Esophagus mucosa (tissue), 1 donor: ENCODE results near the gene ABLIM3. TPM values are rescaled to one million over a fixed set of nuclear protein-coding genes. Genes with fewer than 3 reads are reported as not detected.

Experiments used
- ATAC-seq: fragments of 200-7000 bp; cut with Tn5 transposase; one replicate; pipeline ENCODE4 v1.9.1; 2020
- total RNA-seq: library from RNA; stranded (reverse); gene quantifications from one replicate; pipeline ENCODE4 v1.2.4, GENCODE V29; 2023
- donor health status: DM: yes; HTN: yes; CAD: no.

Gene ABLIM3
- total RNA-seq = 22.4 TPM

DNA sequence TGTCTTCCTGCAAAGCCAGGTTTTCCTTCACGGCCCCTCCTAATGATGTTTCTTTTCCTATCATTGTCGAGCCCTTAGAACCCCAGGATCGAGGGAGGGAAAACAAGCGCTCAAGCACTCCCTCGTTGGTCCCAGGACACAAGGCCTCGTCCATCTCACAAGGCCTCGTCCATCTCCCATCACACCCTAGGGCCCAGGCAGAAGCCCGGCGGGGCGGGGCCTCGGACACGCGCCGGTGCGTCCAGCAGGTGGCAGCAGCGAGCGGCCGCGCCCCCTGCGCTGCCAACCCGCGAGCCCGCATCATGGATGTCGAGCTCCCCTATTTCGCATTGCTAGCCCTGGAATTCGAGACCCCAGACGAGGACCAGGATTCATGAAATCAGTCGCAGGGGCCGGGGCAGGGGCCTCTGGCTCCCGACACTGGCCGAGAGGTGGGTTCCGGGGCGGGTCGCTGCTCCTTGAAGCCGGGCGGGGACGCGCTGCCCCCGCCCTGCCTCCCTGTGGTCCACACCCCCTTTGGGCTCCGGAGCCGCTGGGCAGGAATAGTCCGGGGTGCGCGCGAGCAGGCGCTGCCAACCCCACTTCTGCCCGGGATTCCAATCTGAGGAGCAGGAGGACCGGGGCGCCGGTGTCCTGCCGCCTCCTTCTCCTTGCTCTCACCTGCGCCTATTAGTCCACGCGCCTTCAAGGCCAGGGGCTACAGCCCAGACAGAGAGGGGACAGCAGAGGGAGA lies at the start of gene ABLIM3:
Gene ABLIM3 (plus strand): TSS at position 270 of the 733 bp plus-strand sequence. CDS start 603 bp downstream, outside the sequence.
- peak; percentile 87 for ATAC-seq

DNA sequence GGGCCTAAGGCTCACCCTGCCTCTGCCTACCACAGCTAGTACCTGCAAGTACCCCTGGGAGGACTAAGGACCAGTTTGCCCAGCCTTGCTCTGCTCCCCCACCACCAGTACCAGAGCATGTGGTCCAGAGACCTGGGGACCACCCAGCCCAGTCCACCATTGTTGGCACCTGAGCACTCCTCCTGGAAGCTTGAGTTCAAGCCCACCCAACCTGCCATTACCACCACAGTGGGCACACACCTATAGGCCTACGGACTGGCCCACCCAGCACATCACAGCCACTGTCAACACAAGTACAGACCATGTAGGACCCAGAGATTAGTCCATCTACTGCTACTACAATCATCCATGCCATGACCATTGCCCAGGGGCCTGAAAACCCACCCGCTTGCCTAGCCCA lies 47.7 kb upstream of the ABLIM3 start:
- ATAC-seq = no peak

DNA sequence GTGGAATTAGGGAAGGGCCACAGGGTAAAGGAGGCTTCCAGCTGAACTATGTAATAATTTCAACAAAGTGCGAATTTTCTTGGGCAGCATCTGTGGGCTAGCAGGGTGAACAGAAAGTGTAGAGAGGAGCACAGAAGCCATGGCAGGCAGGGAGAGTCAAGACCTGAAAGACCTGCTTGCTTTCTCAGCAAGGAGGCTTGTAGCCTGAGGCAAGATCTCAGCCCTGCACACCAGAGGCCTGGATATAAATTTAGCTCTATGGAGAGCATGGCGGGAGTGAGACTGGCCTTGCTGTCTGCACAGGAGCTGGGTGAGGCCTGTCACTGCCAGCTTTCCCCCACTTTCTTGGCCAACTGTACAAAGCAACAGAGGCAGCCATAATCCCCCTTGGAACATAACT lies 46.3 kb upstream of the ABLIM3 start:
- ATAC-seq = peak; percentile 89

DNA sequence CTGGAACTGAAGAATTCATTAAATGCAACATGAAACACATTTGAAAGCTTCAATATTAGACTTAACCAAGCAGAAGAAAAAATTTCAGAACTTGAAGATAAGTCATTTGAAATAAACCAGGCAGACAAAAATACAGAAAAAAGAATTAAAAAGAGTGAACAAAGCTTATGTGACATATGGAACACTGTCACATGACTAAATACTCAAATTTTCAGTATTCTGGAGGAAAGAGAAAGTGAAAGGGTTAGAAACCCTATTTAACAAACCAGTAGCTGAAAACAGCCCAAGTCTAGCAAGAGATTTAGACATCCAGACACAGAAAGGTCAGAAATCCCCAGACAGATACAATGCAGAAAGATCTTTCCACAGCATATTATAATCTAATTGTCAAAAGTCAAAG lies 41.4 kb upstream of the ABLIM3 start:
- no peak for ATAC-seq

DNA sequence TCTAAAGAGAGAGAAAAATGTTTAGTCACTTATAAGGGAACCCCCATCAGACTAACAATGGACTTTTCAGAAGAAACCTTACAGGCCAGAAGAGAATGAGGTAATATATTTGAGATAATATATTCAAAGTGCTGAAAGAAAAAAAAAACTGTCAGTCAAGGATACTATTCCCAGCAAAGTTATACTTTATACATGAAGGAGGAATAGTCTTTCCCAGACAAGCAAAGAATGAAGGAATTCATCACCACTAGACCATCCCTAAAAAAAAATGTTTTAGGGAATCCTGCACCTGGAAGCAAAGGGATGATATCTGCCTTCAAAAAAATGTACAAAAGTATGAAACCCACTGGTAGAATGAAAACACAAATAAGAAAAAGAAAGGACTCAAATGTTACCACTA lies 41.0 kb upstream of the ABLIM3 start:
- ATAC-seq = no peak

DNA sequence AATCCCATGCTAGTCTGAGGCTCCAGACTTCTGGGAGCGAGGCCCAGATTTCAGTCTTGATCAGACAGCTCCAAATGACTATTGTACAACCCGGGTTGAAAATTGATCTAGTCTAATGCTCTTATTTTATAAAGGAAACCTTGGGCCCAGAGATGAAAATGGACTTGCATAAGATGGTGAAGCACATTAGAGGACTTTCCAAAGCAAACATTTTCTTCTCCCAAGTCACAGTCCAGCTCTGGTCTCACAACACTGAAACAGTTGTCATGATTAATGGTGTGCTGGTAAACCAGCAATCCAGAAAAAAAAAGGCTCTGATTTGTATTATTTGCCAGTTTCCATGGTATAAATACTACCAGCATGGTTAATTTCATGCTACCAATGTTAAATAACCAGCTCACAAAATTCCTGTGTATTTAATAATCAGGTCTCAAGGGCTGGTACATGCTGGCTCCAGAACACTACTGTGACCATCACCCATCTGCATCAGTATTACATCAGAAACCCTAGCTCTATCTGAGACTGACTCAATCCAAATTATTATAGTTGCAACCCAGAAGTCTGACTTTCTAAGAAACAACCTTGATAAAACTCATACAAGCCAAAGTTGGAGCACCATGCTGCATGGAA lies 32.5 kb upstream of the ABLIM3 start:
- ATAC-seq = no peak

DNA sequence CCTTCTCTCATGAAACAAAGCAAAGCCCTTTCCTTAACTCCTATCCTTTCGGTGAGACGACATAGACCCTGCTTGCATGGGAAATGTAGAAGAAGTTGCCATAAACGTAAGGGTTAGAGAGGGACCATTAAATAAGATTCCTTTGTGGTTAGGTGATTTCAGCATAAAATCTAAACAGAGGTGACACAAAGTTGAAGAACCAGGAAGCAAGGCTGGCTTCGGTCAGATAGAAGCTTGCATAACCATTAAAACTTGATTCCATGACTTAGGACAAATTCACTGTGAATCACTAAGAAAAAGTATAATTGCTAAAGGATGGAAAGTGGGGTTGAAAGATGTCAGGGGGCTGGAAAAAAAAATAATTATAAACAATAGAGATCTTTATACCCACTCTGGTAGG lies 30.9 kb upstream of the ABLIM3 start:
- peak; percentile 16 for ATAC-seq

DNA sequence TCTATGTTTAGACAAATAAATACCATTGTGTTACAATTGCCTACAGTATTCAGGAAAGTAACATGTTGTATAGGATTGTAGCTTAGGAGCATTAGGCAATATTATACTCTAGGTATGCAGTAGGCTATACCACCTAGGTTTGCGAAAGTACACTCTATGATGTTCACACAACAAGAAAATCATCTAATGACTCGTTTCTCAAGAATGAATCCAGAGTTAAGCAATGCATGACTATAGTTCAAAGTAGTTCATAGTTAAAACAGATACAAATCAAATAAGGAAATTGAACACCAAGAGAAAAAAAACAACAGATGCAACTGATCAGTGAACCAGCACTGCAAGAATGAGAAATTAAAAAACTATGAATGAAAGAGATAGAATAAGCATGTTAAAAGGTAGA lies 27.6 kb upstream of the ABLIM3 start:
- peak; percentile 87 for ATAC-seq

DNA sequence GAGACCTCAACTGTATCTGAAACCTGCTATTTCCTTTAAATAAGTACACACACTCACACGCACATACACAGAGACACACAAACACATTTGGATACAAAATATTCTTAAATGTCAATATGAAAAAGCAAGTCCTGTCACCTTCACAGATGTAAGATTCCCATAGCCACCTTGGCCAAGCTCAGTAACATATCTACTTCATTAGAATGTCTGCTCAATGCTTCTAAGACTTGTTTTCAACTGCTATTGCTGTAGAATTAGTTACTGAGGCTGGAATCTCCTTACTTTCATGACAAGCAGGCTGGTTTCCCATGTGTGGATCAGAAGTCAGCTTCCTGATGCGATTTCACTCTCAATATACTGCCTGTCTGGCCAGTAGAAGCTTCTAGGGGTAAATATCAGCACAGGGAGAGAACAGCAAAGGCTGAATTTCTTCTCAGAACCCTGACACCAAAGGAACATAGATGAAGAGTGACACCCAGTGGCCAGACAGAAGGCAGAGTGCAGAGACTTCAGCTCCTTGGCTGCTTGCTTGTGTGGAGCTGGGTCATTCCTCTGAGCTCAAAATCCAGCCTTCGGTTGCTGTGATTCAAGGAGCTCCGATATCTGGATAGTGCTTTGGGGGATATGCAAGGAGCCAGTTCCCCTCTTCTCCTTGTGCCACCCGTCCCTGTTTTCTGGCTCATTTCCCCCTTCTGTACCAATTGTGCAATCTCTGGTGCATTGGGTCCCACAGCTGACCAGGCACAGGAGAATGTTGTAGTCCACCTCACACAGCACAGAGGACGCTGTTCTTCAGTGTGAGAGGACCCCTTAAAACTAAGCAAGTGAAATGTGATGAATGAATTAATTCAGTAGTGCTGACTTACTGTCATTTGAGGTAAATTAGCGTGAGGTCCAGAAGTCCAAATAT lies 26.6 kb upstream of the ABLIM3 start:
- peak; percentile 89 for ATAC-seq

DNA sequence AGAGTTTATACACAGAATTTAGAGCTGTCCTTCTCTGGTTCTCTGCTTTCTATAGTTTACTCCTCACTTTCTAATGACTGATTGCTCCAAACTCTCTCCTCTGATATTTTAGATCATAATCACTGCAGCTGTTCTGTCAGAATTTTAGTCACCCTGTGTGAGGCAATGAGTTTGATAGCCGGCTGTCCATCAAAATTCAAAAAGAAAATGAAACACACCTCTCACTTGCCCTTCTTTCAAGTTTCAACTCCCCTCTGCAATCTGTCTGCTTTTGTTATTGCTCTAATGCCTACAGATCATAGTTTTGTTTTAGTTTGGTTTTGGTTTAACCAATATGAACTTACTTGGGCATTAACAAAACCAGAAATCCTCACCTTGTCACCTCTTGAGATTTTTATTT lies 23.3 kb upstream of the ABLIM3 start:
- ATAC-seq = no peak

DNA sequence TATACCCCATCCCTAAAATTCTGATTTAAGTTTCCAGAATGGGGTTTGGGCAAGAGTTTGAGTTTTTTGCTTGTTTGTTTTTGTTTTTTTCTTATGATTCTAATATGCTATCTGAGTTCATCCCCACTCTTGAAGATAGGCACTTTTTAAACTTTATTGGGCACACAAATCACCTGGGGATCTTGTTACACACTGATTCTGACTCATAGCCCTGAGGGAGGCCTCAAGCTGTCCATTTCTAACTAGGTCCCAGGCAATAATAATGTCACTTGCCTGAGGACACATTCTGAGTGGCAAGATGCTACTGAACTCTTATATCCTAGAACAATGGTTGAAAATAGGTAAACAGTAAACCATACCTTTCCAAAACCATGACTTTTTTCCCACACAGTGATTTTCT lies 22.8 kb upstream of the ABLIM3 start:
- no peak for ATAC-seq

DNA sequence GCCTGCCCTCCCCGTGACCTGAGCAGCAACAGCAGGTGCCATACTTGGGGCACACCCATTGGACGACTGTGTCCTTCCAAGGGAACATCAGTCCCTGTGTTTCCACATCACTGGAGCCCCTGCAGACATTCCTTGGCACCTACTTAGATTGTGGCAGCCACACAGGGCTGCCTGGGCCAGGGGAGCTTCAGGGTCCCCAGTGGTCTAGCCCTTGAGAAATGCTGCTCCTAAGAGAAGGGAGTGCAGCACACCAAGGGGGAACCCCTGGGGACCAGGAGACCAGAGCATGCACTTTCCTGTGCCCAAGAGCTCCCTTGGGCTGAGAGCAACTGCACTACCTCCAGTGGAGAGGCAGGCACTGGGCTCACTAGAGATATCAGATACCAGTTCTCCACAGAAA lies 20.1 kb upstream of the ABLIM3 start:
- no peak for ATAC-seq

DNA sequence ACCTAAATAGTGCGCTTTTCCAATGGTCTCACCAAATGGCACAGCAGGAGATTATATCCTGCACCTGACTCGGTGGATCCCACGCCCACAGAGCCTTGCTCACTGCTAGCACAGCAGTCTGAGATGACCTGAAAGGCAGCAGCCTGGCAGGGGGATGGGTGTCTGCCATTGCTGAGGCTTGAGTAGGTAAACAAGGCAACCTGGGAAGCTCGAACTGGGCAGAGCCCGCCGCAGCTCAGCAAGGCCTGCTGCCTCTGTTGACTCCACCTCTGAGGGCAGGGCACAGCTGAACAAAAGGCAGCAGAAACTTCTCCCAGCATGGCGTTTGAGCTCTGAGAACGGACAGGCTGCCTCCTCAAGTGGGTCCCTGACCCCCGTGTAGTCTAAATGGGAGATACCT lies 18.1 kb upstream of the ABLIM3 start:
- no peak for ATAC-seq

DNA sequence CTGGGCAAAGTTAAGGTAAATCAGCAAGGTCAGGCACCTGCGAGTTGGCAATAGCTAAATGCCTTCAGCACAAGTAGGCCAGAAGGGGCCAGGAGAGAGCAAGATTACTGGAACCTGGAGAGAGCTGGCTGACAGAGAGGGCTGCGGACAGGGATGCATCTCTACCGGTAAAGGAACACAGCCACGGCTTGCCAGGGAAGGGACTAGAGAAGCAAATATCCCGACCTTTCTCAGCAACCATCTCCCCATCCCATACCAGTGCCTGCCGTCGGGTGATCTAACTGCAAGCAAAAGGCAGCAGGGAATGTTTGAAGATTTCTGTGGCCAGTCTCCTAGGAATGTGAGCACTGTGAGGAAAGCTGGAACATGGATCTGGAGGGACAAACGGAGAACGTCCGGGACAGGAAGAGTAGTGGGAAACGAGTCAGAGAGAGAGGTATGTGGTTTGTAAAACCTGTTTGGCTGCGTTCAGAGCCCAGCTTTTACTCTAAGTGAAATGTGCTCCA lies 15.9 kb upstream of the ABLIM3 start:
- ATAC-seq = peak; percentile 53

DNA sequence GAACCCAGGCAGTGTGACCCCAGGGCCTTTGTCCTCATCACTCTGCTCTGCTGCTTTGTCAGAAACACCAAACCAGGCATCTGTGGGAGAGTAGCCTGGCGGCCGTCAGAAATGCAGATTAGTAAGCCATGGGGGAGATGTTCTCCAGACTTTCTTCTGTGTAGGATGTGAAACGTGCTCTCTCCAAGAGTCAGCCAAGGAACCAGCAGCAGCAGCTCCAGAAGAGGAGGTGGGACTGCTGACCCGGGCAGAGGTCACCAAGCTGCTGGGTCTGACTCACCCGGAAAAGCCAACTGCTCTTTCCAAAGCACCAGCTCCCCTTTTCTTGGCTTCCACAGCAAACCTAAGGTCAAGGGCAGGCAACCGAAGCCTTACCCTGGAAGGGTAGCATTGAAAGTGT lies 14.4 kb upstream of the ABLIM3 start:
- ATAC-seq = no peak

DNA sequence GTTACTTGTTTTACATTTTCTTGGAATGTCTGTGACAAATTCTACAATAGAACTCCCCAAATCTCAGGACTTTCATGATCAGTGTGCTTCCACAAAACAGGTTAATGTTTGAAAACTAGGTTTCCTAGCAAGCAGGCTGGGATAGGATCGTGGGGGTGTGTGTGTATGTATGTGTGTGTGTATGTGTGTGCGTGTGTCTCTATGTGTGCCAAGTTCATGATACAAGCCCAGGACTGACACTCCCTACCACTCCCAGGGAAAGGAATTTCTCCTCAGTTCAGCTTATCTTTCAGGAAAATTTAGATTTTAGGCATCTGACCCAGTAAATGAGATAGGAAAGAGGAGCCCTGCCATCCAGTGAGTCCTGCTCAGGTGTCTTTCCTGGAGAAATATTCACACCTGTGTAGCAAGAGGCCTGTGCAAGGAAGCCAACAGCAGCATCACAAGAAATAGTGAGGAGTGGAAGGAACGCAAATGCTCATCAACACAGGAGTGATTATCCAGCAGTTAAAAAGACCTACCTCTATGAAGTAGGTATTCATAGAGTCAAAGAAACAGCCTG lies 13.8 kb upstream of the ABLIM3 start:
- peak; percentile 41 for ATAC-seq

DNA sequence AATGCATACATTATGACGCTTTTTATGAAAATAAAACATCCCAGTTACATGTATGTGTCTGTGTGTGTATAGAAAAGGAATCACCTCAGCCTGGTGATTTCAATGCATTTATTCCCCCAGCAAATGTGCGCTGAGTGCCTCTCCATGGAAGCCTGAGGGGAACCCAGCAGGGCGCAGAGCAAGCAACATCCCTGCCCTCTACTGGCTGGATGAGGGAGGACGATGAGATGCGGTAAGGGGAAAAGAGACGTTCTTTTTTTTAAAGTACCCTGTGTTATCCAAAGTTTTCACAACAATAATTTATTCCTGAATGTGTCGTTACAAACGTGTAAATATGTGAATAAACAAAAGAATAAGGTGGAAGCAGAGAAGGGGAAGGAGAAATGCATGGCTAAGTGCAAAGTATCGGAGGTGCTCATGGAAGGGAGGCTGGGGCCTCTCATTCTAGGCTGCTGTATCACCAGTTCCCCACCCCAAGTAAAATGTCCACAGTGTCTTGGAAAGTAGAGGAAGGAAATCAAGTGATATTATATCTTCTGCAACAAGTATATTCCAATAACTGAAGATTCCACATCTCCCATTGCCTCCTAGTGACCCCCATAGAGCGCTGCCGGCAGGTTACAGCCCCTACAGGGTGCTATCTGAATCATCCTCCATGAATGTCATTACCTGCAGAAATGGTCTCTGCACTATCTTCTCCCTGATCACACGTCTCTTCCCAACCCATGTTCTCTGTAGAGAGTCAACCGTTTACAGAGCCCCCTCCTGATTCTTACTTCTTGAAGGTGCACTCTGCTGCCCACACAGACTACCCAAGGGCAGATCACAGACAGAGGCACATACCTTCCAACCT lies 13.0 kb upstream of the ABLIM3 start:
- ATAC-seq = peak; percentile 50

DNA sequence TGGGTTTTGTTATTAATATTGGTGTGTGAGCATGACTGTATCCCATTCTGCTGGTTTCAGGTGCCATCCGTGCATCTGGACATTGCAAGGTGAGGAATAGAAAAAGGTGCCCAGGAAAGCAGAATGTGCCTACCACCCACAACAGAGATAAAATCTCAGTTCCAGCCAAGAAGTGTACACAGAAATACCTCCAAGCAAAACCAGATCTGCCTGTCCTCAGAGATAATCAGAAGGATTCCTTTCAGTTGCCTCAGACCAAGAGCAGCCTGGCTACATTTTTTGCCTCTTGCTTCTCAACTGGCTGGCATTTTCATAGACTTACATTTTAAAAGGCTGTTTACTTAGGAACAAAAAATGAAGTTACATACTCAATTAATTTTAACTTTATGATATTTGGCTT lies 12.1 kb upstream of the ABLIM3 start:
- no peak for ATAC-seq

DNA sequence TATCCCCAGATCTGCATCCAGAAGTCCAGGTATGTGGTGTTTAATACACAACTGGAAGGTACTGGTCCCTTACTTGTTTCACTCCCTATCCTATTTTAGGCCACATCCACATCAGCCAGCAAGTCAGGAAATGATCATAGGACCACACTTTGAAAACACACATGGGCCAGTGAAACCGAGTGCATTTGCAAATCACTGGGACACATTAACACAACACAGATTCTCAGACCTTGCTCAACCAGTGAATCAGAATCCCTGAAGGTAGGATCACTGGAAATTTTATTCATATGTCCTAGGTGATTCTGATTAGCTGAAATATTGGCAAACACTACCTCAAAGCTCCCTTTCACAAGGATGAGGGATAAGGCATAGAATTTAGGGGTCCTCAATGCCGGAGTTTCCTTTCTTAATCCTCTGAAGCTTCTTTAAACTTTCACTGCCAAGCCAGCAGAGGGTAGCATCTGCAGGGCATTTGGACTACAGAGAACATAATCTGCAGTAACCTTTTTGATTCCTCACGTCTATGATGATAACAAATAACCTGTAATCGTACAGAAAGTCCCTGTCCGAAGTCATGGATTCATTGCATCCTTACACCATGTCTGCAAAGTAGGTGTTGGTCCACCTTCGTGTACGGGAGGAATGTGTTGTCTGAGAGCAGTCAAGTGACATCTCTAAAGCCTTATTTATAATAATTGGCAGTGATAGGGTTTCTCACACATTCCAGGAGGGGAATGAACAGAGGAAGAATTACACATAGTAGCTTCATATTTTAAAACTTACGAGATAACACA lies 11.0 kb upstream of the ABLIM3 start:
- no peak for ATAC-seq

DNA sequence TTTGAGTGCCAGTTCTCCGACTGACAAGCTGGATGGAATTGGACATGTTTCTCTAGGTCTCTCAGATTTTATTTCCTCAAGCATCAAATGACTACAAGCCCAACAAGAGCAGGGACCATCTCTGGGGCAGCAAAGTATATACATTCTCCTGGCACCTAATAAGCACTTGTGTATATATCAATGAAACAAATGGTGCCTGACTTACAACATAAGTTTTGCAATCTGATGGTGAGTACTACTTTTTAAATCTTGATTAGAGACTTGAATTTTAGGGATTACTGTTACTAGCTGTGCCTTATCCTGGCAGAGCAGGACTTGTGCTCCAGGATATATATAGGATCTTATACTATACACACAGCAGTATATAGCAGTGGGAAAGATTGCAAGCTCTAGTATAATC lies 8.8 kb upstream of the ABLIM3 start:
- no peak for ATAC-seq
